GM12892 (cell line): ENCODE data around the gene CADM3.

Source experiments
- POLR2A ChIP-seq: IDR thresholded peaks from 2 replicates; pipeline ENCODE4 v1.6.1; 2011; ENCODE audit warnings: low read depth, low read length, control low read depth
- POLR2AphosphoS5 ChIP-seq: IDR thresholded peaks from 2 replicates; pipeline ENCODE4 v1.6.1; 2011; ENCODE audit warnings: low read depth, low read length, control low read depth

DNA sequence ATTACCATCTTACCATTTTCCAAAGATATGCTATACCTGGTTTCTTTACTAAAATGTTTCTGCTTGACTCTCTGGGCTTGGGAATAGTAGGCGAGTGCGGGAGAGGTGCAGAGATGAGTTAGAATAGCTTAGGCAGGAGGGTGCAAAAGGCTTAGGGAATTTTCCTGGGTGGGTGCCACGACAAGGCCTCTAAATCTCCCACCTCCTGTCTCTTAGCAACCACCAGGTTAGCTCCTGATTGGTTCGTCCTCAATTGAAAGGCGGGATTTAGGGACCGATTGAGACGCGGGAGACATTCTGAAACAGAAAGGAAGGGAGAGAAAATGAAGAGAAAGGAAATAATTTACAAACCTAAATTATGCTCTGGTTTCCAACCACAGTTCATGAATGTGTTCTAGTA is 36.4 kb downstream of the CADM3 start:
- TF ChIP-seq POLR2A (no peak), POLR2AphosphoS5 (no peak)
